Measurements from ENCODE around the gene GH1.
"Not testable (repeated sequence)": the region's sequence is repeated elsewhere in the genome, so short reads cannot be mapped to it uniquely, and the experiment has no call there.

- not testable (repeated sequence) for TF ChIP-seq EP300 (IDR thresholded peaks at IDR 0.05)
- TF ChIP-seq, protein P1, sequence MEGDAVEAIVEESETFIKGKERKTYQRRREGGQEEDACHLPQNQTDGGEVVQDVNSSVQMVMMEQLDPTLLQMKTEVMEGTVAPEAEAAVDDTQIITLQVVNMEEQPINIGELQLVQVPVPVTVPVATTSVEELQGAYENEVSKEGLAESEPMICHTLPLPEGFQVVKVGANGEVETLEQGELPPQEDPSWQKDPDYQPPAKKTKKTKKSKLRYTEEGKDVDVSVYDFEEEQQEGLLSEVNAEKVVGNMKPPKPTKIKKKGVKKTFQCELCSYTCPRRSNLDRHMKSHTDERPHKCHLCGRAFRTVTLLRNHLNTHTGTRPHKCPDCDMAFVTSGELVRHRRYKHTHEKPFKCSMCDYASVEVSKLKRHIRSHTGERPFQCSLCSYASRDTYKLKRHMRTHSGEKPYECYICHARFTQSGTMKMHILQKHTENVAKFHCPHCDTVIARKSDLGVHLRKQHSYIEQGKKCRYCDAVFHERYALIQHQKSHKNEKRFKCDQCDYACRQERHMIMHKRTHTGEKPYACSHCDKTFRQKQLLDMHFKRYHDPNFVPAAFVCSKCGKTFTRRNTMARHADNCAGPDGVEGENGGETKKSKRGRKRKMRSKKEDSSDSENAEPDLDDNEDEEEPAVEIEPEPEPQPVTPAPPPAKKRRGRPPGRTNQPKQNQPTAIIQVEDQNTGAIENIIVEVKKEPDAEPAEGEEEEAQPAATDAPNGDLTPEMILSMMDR (IDR thresholded peaks at IDR 0.05), result not testable (repeated sequence)
Measured at GRCh38 chr17:63878413-63878812, 40.2 kb downstream of the GH1 start.

All from tibial nerve (tissue), 4 donors.